DOHH2 (cell line): ENCODE measurements around the gene SMPD3.

Source experiments
- H3F3A ChIP-seq: fragments of 200-600 bp; sonication (generic), shearing (Covaris generic); 2 replicates; pipeline ENCODE4 v1.6.0; 2016; ENCODE audit warnings: antibody characterized with exemption, mild to moderate bottlenecking; ENCODE audit not compliant: control insufficient read depth, insufficient read depth
- H3K27ac ChIP-seq: fragments of 200-600 bp; sonication (generic); 2 replicates; pipeline ENCODE4 v1.5.1; 2014; ENCODE audit warnings: low read depth, mild to moderate bottlenecking, low read length, moderate library complexity
- H3K27me3 ChIP-seq: fragments of 200-600 bp; sonication (generic); 2 replicates; pipeline ENCODE4 v1.6.1; 2014; ENCODE audit warnings: mild to moderate bottlenecking, low read length, mixed read lengths; ENCODE audit not compliant: control insufficient read depth
- H3K36me3 ChIP-seq: fragments of 200-600 bp; sonication (generic); 2 replicates; pipeline ENCODE4 v1.6.1; 2014; ENCODE audit warnings: mild to moderate bottlenecking, low read length, moderate library complexity, mixed read lengths; ENCODE audit not compliant: control insufficient read depth
- H3K4me1 ChIP-seq: fragments of 200-600 bp; sonication (generic); 2 replicates; pipeline ENCODE4 v1.6.1; 2014; ENCODE audit warnings: mild to moderate bottlenecking, low read length, mixed read lengths; ENCODE audit not compliant: control insufficient read depth
- H3K4me2 ChIP-seq: fragments of 200-600 bp; sonication (generic); 2 replicates; pipeline ENCODE4 v1.6.0; 2014; ENCODE audit warnings: mild to moderate bottlenecking, low read length, moderate library complexity
- H3K4me3 ChIP-seq: fragments of 200-600 bp; sonication (generic); 2 replicates; pipeline ENCODE4 v1.5.1; 2014; ENCODE audit warnings: mild to moderate bottlenecking, low read length, mixed read lengths
- H3K79me2 ChIP-seq: fragments of 200-600 bp; sonication (generic); 2 replicates; pipeline ENCODE4 v1.6.1; 2014; ENCODE audit warnings: mild to moderate bottlenecking, low read length, mixed read lengths; ENCODE audit not compliant: control insufficient read depth
- H3K9me2 ChIP-seq: fragments of 200-600 bp; sonication (generic); replicated peaks from 2 replicates; pipeline ENCODE4 v1.6.1; 2014; ENCODE audit warnings: mild to moderate bottlenecking, low read length, mixed read lengths; ENCODE audit not compliant: control insufficient read depth
- H3K9me3 ChIP-seq: fragments of 200-600 bp; sonication (generic); 2 replicates; pipeline ENCODE4 v1.6.1; 2014; ENCODE audit warnings: antibody characterized with exemption, low read length, mixed read lengths; ENCODE audit not compliant: control insufficient read depth, insufficient read depth
- H4K20me1 ChIP-seq: fragments of 200-600 bp; sonication (generic); 2 replicates; pipeline ENCODE4 v1.6.0; 2014; ENCODE audit warnings: low read depth, mild to moderate bottlenecking, antibody characterized with exemption, low read length, moderate library complexity; ENCODE audit not compliant: control insufficient read depth, insufficient read depth
- EZH2phosphoT487 ChIP-seq: fragments of 200-600 bp; sonication (generic); IDR thresholded peaks from 2 replicates; pipeline ENCODE4 v1.6.1; 2017; ENCODE audit warnings: borderline replicate concordance, mild to moderate bottlenecking, antibody characterized with exemption, low read length, moderate library complexity, mixed read lengths
- TF ChIP-seq, protein P1 (sequence below): fragments of 200-600 bp; sonication (generic); IDR thresholded peaks from one replicate; pipeline ENCODE4 v1.5.1; 2014; ENCODE audit warnings: antibody characterized with exemption, mild to moderate bottlenecking, low read depth, low read length; ENCODE audit not compliant: poor library complexity, severe bottlenecking

Gene SMPD3

DNA sequence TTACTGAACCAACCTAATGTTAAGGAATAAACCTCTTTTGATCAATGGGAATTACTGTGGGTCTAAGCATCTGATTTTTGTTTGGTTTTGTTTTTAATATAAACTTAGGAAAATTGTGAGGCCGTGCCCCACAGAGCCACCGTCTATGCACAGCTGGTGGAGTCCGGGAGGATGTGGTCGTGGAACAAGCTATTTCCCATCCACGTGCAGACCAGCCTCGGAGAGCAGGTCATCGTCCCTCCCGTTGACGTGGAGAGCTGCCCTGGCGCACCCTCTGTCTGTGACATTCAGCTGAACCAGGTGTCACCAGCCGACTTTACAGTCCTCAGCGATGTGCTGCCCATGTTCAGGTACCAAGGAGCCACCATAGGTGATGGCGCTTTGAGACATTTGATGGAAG lies 109.1 kb downstream of the SMPD3 start:
- Histone ChIP-seq H3K9me3 (no peaks in the 10 kb centered on the region), H3K27me3 (no peaks in the 10 kb centered on the region), H4K20me1 (no peaks in the 10 kb centered on the region), H3K4me2 (no peak overlapping the region), H3K9me2 (no peaks in the 10 kb centered on the region), H3K4me1 (no peaks in the 10 kb centered on the region), H3F3A (0 out of 2 replicates have a peak, but pooled peaks cover 4% of the 10 kb centered on the region), H3K36me3 (peaks cover 68% of the 10 kb centered on the region), H3K79me2 (no peaks in the 10 kb centered on the region), H3K27ac (no peak overlapping the region), H3K4me3 (no peak overlapping the region)
- TF ChIP-seq, protein P1, sequence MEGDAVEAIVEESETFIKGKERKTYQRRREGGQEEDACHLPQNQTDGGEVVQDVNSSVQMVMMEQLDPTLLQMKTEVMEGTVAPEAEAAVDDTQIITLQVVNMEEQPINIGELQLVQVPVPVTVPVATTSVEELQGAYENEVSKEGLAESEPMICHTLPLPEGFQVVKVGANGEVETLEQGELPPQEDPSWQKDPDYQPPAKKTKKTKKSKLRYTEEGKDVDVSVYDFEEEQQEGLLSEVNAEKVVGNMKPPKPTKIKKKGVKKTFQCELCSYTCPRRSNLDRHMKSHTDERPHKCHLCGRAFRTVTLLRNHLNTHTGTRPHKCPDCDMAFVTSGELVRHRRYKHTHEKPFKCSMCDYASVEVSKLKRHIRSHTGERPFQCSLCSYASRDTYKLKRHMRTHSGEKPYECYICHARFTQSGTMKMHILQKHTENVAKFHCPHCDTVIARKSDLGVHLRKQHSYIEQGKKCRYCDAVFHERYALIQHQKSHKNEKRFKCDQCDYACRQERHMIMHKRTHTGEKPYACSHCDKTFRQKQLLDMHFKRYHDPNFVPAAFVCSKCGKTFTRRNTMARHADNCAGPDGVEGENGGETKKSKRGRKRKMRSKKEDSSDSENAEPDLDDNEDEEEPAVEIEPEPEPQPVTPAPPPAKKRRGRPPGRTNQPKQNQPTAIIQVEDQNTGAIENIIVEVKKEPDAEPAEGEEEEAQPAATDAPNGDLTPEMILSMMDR, result no peak
- TF ChIP-seq EZH2phosphoT487, result no peak

DNA sequence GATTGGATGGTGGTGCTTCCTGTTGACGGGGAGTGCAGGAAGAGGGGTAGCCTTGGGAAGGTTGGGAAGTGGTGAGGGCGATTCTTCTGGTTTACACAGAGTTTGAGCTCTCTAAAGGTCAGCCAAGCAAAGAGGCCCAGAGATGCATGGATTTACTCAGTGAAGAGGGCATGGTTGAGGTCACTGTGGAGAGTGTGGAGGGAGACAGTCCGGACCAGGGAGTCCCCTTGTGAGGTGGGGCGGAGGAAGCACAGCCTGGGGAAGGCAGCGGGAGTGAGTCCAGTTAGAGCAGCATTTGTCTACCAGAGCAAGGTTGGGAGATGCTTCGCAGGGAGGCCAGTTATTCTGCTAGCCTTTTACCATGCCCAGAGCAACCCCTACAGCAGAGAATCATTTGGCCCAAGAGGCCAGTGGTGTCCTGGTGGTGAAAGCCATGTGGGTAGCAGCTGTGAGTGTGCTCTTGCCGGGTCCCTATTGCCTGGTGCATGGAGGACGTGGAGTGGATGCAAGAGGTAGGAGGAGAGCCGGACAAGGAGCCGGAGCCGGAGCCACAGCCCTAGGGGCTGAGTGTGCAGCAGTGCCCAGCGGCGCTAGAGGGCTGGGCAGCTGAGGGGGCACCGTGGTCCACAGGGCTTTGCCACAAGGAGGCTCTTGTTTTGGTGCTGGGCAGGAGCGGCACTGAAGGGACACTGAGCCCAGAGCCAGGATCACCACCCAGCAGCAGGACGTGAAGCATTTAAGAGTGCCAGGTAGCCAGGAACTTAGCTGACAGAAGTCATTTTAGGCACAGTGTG lies 109.8 kb downstream of the SMPD3 start:
- Histone ChIP-seq H3K36me3 (peaks cover 66% of the 10 kb centered on the region), H4K20me1 (no peaks in the 10 kb centered on the region), H3K27me3 (no peaks in the 10 kb centered on the region), H3K4me2 (no peak overlapping the region), H3F3A (0 out of 2 replicates have a peak, but pooled peaks cover 4% of the 10 kb centered on the region), H3K4me3 (no peak overlapping the region), H3K9me2 (no peaks in the 10 kb centered on the region), H3K27ac (no peak overlapping the region), H3K79me2 (no peaks in the 10 kb centered on the region), H3K9me3 (no peaks in the 10 kb centered on the region), H3K4me1 (no peaks in the 10 kb centered on the region)
- TF ChIP-seq, protein P1, result no peak
- TF ChIP-seq EZH2phosphoT487, result no peak

DNA sequence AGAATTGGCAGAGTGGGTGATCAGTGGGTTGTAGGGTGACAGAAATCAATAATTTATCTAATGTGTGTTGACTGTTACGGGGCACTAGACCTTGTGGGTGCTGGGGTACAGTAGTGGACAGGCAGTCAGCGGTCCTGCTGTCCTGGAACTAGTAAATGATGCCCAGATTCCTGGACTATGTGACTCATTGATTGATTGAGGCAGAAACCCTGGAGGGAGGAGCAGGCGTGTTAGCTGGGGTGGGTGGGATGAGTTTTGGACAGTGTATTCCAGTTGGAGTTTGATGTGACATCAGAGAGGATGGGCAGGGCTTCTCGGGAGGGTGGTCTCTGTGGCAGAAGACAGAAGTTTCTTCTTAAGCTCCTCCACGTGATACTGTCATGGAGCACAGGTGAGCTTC lies 113.1 kb downstream of the SMPD3 start:
- H3K36me3 ChIP-seq, result peaks cover 62% of the 10 kb centered on the region
- H4K20me1 ChIP-seq, result no peaks in the 10 kb centered on the region
- no peaks in the 10 kb centered on the region for H3K27me3 ChIP-seq
- peaks cover 23% of the 10 kb centered on the region for H3K4me1 ChIP-seq
- no peak overlapping the region for H3K27ac ChIP-seq
- no peaks in the 10 kb centered on the region for H3K9me3 ChIP-seq
- TF ChIP-seq EZH2phosphoT487, result no peak
- TF ChIP-seq, protein P1, result no peak
- H3K9me2 ChIP-seq, result no peaks in the 10 kb centered on the region
- H3K4me3 ChIP-seq, result no peak overlapping the region
- no peaks in the 10 kb centered on the region for H3K79me2 ChIP-seq
- 0 out of 2 replicates have a peak, but pooled peaks cover 6% of the 10 kb centered on the region for H3F3A ChIP-seq
- no peak overlapping the region for H3K4me2 ChIP-seq
